Measurements from ENCODE around the gene SUGCT. TPM values are rescaled to one million over a fixed set of nuclear protein-coding genes. Genes with fewer than 3 reads are reported as not detected.
"Not testable (repeated sequence)": the region's sequence is repeated elsewhere in the genome, so short reads cannot be mapped to it uniquely, and the experiment has no call there.

The SUGCT gene
- total RNA-seq, 1 donor from 2014 or later: 1.7 TPM

DNA sequence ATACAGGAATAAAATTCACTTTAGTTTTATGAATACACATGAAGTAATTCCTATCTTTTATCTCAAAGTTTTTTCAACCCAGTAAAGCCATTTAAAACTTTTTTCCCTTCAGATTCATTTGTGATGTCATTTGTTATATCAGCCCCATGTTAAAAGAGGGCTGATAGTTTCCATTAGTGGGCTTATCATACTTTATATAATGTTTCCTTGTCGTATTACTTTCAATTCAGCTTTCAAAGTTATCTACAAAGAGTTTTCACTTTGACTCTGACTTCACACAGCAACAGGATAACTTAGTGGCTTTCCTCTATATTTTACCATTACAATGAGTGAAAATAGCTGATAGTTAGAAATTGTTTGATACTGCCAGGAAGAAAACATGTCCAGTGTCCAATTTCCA, 484.8 kb downstream of the SUGCT start:
- intact Hi-C loops (cut with DNase I): no loop called here
- no peak overlapping the region for H3K4me3 ChIP-seq
- no peak overlapping the region for H3K27ac ChIP-seq
- ATAC-seq: no peak
- no peaks in the 10 kb centered on the region for H3K9me3 ChIP-seq
- TF ChIP-seq, protein P1, sequence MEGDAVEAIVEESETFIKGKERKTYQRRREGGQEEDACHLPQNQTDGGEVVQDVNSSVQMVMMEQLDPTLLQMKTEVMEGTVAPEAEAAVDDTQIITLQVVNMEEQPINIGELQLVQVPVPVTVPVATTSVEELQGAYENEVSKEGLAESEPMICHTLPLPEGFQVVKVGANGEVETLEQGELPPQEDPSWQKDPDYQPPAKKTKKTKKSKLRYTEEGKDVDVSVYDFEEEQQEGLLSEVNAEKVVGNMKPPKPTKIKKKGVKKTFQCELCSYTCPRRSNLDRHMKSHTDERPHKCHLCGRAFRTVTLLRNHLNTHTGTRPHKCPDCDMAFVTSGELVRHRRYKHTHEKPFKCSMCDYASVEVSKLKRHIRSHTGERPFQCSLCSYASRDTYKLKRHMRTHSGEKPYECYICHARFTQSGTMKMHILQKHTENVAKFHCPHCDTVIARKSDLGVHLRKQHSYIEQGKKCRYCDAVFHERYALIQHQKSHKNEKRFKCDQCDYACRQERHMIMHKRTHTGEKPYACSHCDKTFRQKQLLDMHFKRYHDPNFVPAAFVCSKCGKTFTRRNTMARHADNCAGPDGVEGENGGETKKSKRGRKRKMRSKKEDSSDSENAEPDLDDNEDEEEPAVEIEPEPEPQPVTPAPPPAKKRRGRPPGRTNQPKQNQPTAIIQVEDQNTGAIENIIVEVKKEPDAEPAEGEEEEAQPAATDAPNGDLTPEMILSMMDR (IDR thresholded peaks at IDR 0.05): no peak
- no peaks in the 10 kb centered on the region for H3K4me1 ChIP-seq
- no peaks in the 10 kb centered on the region for H3K36me3 ChIP-seq
- no peak for DNase-seq
- H3K27me3 ChIP-seq (ENCODE audit: low read depth): no peaks in the 10 kb centered on the region

DNA sequence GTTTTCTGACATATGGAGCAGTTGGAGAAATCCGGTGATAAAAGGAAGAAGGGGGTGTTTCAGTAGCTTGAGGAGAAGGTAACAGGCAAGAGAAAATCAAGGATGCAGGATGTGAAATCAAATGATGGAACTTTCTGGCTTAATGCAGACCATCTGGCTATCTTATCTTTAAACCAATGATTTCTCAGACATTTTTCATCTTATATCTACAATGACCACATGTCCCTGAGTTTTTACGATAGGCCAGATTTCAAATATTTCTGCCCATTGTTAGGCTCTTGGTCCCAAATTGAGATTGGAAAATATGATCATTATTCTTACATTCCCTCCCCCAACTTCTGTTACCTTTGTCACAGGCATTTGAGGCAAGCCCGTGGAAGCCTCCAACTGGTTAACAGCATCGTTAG, 486.8 kb downstream of the SUGCT start:
- DNase-seq (no peak), ATAC-seq (no peak)
- Histone ChIP-seq H3K27me3 (ENCODE audit: low read depth) (no peaks in the 10 kb centered on the region), H3K27ac (no peak overlapping the region), H3K9me3 (no peaks in the 10 kb centered on the region), H3K36me3 (no peaks in the 10 kb centered on the region), H3K4me3 (no peak overlapping the region), H3K4me1 (no peaks in the 10 kb centered on the region)
- TF ChIP-seq, protein P1 (IDR thresholded peaks at IDR 0.05): no peak
- intact Hi-C loops (cut with DNase I): no loop called here

DNA sequence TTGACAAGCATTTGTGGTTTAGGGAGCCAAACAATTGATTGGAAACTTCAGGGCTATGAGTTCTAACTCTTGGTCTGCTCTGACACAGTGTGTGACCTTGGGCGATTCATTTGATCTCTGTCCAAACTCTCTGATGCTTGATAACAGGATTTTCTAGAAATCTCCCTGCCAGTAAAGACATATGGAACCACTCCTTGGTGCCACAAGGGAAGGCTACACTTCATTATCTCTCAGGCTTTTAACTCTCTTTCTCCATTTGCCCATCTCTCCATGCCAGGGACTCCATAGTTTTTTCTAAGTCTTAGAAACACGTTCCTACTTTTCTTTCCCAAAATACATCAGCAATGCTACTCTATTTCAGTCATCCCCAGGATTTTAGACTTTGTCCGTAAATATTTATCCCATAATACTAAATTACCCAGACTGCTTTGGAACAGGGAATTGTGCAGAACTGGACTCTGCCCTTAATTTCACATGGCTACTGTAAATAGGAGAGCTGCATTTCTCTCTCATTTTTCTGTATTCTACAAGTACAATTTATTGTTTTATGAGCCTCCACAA, 488.2 kb downstream of the SUGCT start:
- TF ChIP-seq, protein P1 (IDR thresholded peaks at IDR 0.05): no peak
- DNase-seq (no peak), ATAC-seq (no peak)
- no peak overlapping the region for H3K4me3 ChIP-seq
- no peaks in the 10 kb centered on the region for H3K4me1 ChIP-seq
- no peaks in the 10 kb centered on the region for H3K36me3 ChIP-seq
- H3K27ac ChIP-seq: no peak overlapping the region
- H3K27me3 ChIP-seq (ENCODE audit: low read depth): no peaks in the 10 kb centered on the region
- no peaks in the 10 kb centered on the region for H3K9me3 ChIP-seq
- intact Hi-C loops (cut with DNase I): no loop called here

DNA sequence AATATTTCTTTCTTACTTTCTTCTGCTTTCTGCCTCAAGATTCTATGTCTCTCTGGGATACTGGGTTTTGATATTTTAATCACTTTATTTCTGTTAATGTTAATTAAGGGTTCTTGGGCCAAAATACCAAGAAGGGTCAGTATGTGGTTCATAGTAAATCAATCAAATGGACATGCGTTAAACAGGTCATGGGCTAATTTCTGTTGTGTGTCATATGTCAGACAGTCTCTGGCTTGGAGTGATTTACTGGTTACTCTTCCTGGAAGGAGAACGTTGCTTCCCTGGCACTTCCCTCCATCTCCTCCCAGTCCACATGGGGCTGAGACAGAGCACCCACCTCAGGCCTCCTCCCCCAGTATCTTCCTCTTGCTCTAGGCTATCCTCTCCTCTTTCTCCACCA, 489.1 kb downstream of the SUGCT start:
- H3K9me3 ChIP-seq: no peaks in the 10 kb centered on the region
- TF ChIP-seq, protein P1 (IDR thresholded peaks at IDR 0.05): no peak
- H3K27me3 ChIP-seq (ENCODE audit: low read depth): no peaks in the 10 kb centered on the region
- DNase-seq (no peak), ATAC-seq (no peak)
- intact Hi-C loops (cut with DNase I): no loop called here
- H3K27ac ChIP-seq: no peak overlapping the region
- H3K4me3 ChIP-seq: no peak overlapping the region
- no peaks in the 10 kb centered on the region for H3K4me1 ChIP-seq
- no peaks in the 10 kb centered on the region for H3K36me3 ChIP-seq

DNA sequence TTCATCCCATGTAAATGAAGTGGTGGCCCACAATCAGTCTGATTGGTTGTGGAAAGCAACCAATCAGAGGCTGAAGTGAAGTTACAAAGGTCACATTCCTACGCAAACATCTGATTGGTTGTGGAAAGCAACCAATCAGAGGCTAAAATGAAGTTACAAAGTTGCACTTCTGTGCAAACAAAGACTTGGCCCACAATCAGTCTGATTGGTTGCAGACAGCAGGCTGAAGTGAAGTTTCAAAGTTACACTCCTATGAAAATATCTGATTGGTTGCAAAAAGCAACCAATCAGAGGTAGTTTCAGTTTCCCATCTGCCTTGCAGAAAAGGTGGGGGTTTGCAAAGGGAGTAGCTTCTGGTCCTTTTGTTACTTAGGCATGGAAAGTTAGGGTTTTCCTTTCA, 492.6 kb downstream of the SUGCT start:
- H3K27ac ChIP-seq; H3K4me1 ChIP-seq; H3K27me3 ChIP-seq (ENCODE audit: low read depth); DNase-seq; ATAC-seq; H3K9me3 ChIP-seq; H3K4me3 ChIP-seq; intact Hi-C loops (cut with DNase I); H3K36me3 ChIP-seq: not testable (repeated sequence)

DNA sequence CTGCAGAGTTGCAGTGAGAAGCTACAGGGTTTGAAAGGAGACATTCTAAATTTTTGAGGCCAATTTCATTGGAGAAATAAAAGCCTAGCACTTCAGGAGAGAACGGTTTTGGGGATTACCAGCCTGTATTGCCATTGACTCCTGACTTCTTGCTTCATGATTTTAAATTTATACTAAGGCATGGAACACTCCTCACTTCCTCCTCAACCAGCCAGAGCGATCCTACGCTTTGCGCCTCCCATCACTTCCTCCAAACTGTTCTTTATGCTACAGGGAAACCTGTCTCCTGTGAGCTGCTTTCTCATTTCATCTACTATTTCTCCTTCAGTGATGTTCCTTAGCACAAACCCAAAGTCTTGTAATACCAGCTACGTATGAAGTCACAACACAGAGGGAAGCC, 495.1 kb downstream of the SUGCT start:
- Histone ChIP-seq H3K4me1 (no peaks in the 10 kb centered on the region), H3K27me3 (ENCODE audit: low read depth) (no peaks in the 10 kb centered on the region), H3K9me3 (no peaks in the 10 kb centered on the region), H3K4me3 (no peak overlapping the region), H3K27ac (no peak overlapping the region), H3K36me3 (no peaks in the 10 kb centered on the region)
- TF ChIP-seq, protein P1 (IDR thresholded peaks at IDR 0.05): no peak
- no peak for DNase-seq
- no peak for ATAC-seq
- intact Hi-C loops (cut with DNase I): no loop called here

All from lower lobe of right lung (tissue), 2 donors.